Measurements from ENCODE around the gene CLEC4G. TPM values are rescaled to one million over a fixed set of nuclear protein-coding genes. Genes with fewer than 3 reads are reported as not detected.
"Not testable (repeated sequence)": the region's sequence is repeated elsewhere in the genome, so short reads cannot be mapped to it uniquely, and the experiment has no call there.

Gene CLEC4G
- total RNA-seq, 3 donors from 2014 or later (not counting 1 experiment from before 2014, with no cell fraction given) = not detected

GRCh38 chr19:7748171-7748570 lies 16.3 kb upstream of the CLEC4G start:
- no peak for TF ChIP-seq CTCF (IDR thresholded peaks at IDR 0.05)
- Mint-ChIP-seq H3K36me3 (no peaks in the 10 kb centered on the region), H3K4me1 (peaks cover 0 to 5% of the 10 kb centered on the region in 2 donors), H3K9me3 (peaks cover 0 to 3% of the 10 kb centered on the region in 2 donors), H3K4me3 (no peak overlapping the region), H3K27ac (no peak overlapping the region), H3K27me3 (ENCODE audit: low read depth in 2 of 2) (peaks cover 10 to 12% of the 10 kb centered on the region in 2 donors)
- WGBS (ENCODE audit: insufficient coverage) = 63% methylated on average over 2 of the region's 2 CpGs
- no peaks in the 10 kb centered on the region for H3K9me3 ChIP-seq (ENCODE audit: control insufficient read depth, insufficient read depth, low read length)
- H3K4me3 ChIP-seq (ENCODE audit: low read length) = no peak overlapping the region
- ATAC-seq = no peak
- no peak overlapping the region for H3K27ac ChIP-seq (ENCODE audit: low read length)
- no peak for DNase-seq
- intact Hi-C loops (cut with micrococcal nuclease) = no loop called here
- H3K4me1 ChIP-seq (ENCODE audit: control insufficient read depth, insufficient read depth, low read length) = peaks cover 5% of the 10 kb centered on the region
- no peaks in the 10 kb centered on the region for H3K27me3 ChIP-seq (ENCODE audit: control insufficient read depth, insufficient read depth, low read length)
- H3K36me3 ChIP-seq (ENCODE audit: control insufficient read depth, insufficient read depth, low read length) = no peaks in the 10 kb centered on the region

- H3K27ac ChIP-seq (ENCODE audit: low read length) = no peak within 1 kb of the TSS
- TF ChIP-seq CTCF (IDR thresholded peaks at IDR 0.05) = no peak
- H3K36me3 ChIP-seq (ENCODE audit: control insufficient read depth, insufficient read depth, low read length) = no peaks in the 10 kb centered on the region
- peaks cover 0 to 3% of the 10 kb centered on the region in 2 donors for H3K9me3 Mint-ChIP-seq
- no peak within 1 kb of the TSS for H3K27ac Mint-ChIP-seq
- peaks cover 0 to 5% of the 10 kb centered on the region in 2 donors for H3K4me1 Mint-ChIP-seq
- no peaks in the 10 kb centered on the region for H3K27me3 ChIP-seq (ENCODE audit: control insufficient read depth, insufficient read depth, low read length)
- no peaks in the 10 kb centered on the region for H3K9me3 ChIP-seq (ENCODE audit: control insufficient read depth, insufficient read depth, low read length)
- H3K36me3 Mint-ChIP-seq = no peaks in the 10 kb centered on the region
- WGBS (ENCODE audit: insufficient coverage) = 86% methylated on average over 7 of the region's 7 CpGs
- ATAC-seq (no peak), DNase-seq (no peak)
- intact Hi-C loops (cut with micrococcal nuclease) = no loop called here
- H3K4me3 ChIP-seq (ENCODE audit: low read length) = no peak within 1 kb of the TSS
- H3K4me1 ChIP-seq (ENCODE audit: control insufficient read depth, insufficient read depth, low read length) = peaks cover 5% of the 10 kb centered on the region
- H3K4me3 Mint-ChIP-seq = no peak within 1 kb of the TSS
- peaks cover 11 to 17% of the 10 kb centered on the region in 2 donors for H3K27me3 Mint-ChIP-seq (ENCODE audit: low read depth in 2 of 2)
These were observed 15.3 kb upstream of the CLEC4G start, which contains the start of gene CD209 for GRCh38 chr19:7746903-7747884. TSS of gene CD209 (minus strand) at chr19:7747534. CDS start at chr19:7747511, 23 bp downstream.

- H3K4me1 ChIP-seq (ENCODE audit: control insufficient read depth, insufficient read depth, low read length); H3K27ac ChIP-seq (ENCODE audit: low read length); H3K9me3 Mint-ChIP-seq; H3K36me3 ChIP-seq (ENCODE audit: control insufficient read depth, insufficient read depth, low read length); H3K36me3 Mint-ChIP-seq; H3K27ac Mint-ChIP-seq; ATAC-seq; H3K4me3 Mint-ChIP-seq; H3K4me1 Mint-ChIP-seq; H3K9me3 ChIP-seq (ENCODE audit: control insufficient read depth, insufficient read depth, low read length); H3K27me3 ChIP-seq (ENCODE audit: control insufficient read depth, insufficient read depth, low read length); H3K4me3 ChIP-seq (ENCODE audit: low read length); intact Hi-C loops (cut with micrococcal nuclease); DNase-seq: not testable (repeated sequence)
- WGBS (ENCODE audit: insufficient coverage) = 93% methylated on average over 4 of the region's 4 CpGs
- peaks cover 13 to 17% of the 10 kb centered on the region in 2 donors for H3K27me3 Mint-ChIP-seq (ENCODE audit: low read depth in 2 of 2)
These were observed 14.4 kb upstream of the CLEC4G start for GRCh38 chr19:7746306-7746705.

- no peak overlapping the region for H3K4me3 ChIP-seq (ENCODE audit: low read length)
- Mint-ChIP-seq H3K36me3 (no peaks in the 10 kb centered on the region), H3K27me3 (ENCODE audit: low read depth in 2 of 2) (peaks cover 12 to 15% of the 10 kb centered on the region in 2 donors), H3K4me1 (peaks cover 0 to 6% of the 10 kb centered on the region in 2 donors), H3K9me3 (peaks cover 0 to 3% of the 10 kb centered on the region in 2 donors), H3K27ac (no peak overlapping the region), H3K4me3 (no peak overlapping the region)
- DNase-seq (no peak), ATAC-seq (no peak)
- H3K9me3 ChIP-seq (ENCODE audit: control insufficient read depth, insufficient read depth, low read length) = no peaks in the 10 kb centered on the region
- H3K4me1 ChIP-seq (ENCODE audit: control insufficient read depth, insufficient read depth, low read length) = no peaks in the 10 kb centered on the region
- intact Hi-C loops (cut with micrococcal nuclease) = no loop called here
- H3K36me3 ChIP-seq (ENCODE audit: control insufficient read depth, insufficient read depth, low read length) = no peaks in the 10 kb centered on the region
- no peak for TF ChIP-seq CTCF (IDR thresholded peaks at IDR 0.05)
- 84% methylated on average over 11 of the region's 12 CpGs for WGBS (ENCODE audit: insufficient coverage)
- H3K27me3 ChIP-seq (ENCODE audit: control insufficient read depth, insufficient read depth, low read length) = no peaks in the 10 kb centered on the region
- H3K27ac ChIP-seq (ENCODE audit: low read length) = no peak overlapping the region
These were observed 13.2 kb upstream of the CLEC4G start for GRCh38 chr19:7744871-7745650.

All from natural killer cell (primary cell).